ENCODE data around the gene CIART. TPM values are rescaled to one million over a fixed set of nuclear protein-coding genes. Genes with fewer than 3 reads are reported as not detected.
A peak's percentile ranks its signal among the peaks of the same experiment; 100 is the strongest.

CIART gene
- total and polyA plus RNA-seq, 4 donors: 0.51 to 7.1 (median 1.9) TPM

- peak within 1 kb of the TSS; percentile 98 for H3K27ac ChIP-seq (ENCODE audit: low read depth in 1 of 2, low read length in 2 of 2)
- peak; percentile 93 for DNase-seq (ENCODE audit: low spot score)
- H3K4me1 ChIP-seq (ENCODE audit: control insufficient read depth in 4 of 4, insufficient read depth in 4 of 4, low read length in 3 of 4): peaks cover 1 to 20% (median 6%) of the 10 kb centered on the region in 4 donors
- no peaks in the 10 kb centered on the region for H3K9me3 ChIP-seq (ENCODE audit: control insufficient read depth in 4 of 4, low read length in 3 of 4)
- no peaks in the 10 kb centered on the region for H3K27me3 ChIP-seq (ENCODE audit: control insufficient read depth in 4 of 4, insufficient read depth in 4 of 4, low read length in 3 of 4)
- peak within 1 kb of the TSS; percentile 86 to 97 (median 92) for H3K4me3 ChIP-seq (ENCODE audit: low read depth in 1 of 3, low read length in 3 of 3)
- WGBS: under 1% methylated on average over 33 of the region's 33 CpGs
- peak within 1 kb of the TSS; percentile 91 to 96 for H3K9ac ChIP-seq (ENCODE audit: low read depth in 1 of 2, low read length in 2 of 2)
- TF ChIP-seq, protein P1, sequence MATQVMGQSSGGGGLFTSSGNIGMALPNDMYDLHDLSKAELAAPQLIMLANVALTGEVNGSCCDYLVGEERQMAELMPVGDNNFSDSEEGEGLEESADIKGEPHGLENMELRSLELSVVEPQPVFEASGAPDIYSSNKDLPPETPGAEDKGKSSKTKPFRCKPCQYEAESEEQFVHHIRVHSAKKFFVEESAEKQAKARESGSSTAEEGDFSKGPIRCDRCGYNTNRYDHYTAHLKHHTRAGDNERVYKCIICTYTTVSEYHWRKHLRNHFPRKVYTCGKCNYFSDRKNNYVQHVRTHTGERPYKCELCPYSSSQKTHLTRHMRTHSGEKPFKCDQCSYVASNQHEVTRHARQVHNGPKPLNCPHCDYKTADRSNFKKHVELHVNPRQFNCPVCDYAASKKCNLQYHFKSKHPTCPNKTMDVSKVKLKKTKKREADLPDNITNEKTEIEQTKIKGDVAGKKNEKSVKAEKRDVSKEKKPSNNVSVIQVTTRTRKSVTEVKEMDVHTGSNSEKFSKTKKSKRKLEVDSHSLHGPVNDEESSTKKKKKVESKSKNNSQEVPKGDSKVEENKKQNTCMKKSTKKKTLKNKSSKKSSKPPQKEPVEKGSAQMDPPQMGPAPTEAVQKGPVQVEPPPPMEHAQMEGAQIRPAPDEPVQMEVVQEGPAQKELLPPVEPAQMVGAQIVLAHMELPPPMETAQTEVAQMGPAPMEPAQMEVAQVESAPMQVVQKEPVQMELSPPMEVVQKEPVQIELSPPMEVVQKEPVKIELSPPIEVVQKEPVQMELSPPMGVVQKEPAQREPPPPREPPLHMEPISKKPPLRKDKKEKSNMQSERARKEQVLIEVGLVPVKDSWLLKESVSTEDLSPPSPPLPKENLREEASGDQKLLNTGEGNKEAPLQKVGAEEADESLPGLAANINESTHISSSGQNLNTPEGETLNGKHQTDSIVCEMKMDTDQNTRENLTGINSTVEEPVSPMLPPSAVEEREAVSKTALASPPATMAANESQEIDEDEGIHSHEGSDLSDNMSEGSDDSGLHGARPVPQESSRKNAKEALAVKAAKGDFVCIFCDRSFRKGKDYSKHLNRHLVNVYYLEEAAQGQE (IDR thresholded peaks at IDR 0.05): peak; percentile 97
- TF ChIP-seq NR2F2 (IDR thresholded peaks at IDR 0.05) (no peak), SP1 (IDR thresholded peaks at IDR 0.05) (peak; percentile 95), RXRA (IDR thresholded peaks at IDR 0.05) (peak; percentile 45 to 57), RAD21 (IDR thresholded peaks at IDR 0.05) (peak; percentile 19 to 28), HNF4A (conservative IDR thresholded peaks at IDR 0.05) (peak; percentile 13 to 46), FOXA1 (IDR thresholded peaks at IDR 0.05) (no peak), EGR1 (IDR thresholded peaks at IDR 0.05; ENCODE audit: low read depth in 2 of 2) (peak in 1 of 2 donors; percentile 39), CTCF (IDR thresholded peaks at IDR 0.05; ENCODE audit: low read depth, low read length, missing input control) (peak; percentile 27), FOXA2 (IDR thresholded peaks at IDR 0.05) (peak; percentile 16), YY1 (IDR thresholded peaks at IDR 0.05) (peak; percentile 99), TAF1 (conservative IDR thresholded peaks at IDR 0.05) (peak; percentile 100), HNF4G (IDR thresholded peaks at IDR 0.05) (no peak), GABPA (IDR thresholded peaks at IDR 0.05 in 1 of 2, conservative IDR thresholded peaks at IDR 0.05 in 1 of 2) (peak in 1 of 2 donors; percentile 67), ATF3 (IDR thresholded peaks at IDR 0.05) (no peak)
- TF ChIP-seq, protein P2, sequence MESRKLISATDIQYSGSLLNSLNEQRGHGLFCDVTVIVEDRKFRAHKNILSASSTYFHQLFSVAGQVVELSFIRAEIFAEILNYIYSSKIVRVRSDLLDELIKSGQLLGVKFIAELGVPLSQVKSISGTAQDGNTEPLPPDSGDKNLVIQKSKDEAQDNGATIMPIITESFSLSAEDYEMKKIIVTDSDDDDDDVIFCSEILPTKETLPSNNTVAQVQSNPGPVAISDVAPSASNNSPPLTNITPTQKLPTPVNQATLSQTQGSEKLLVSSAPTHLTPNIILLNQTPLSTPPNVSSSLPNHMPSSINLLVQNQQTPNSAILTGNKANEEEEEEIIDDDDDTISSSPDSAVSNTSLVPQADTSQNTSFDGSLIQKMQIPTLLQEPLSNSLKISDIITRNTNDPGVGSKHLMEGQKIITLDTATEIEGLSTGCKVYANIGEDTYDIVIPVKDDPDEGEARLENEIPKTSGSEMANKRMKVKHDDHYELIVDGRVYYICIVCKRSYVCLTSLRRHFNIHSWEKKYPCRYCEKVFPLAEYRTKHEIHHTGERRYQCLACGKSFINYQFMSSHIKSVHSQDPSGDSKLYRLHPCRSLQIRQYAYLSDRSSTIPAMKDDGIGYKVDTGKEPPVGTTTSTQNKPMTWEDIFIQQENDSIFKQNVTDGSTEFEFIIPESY (IDR thresholded peaks at IDR 0.05): peak; percentile 69
- TF ChIP-seq, protein P3, sequence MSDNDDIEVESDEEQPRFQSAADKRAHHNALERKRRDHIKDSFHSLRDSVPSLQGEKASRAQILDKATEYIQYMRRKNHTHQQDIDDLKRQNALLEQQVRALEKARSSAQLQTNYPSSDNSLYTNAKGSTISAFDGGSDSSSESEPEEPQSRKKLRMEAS (IDR thresholded peaks at IDR 0.05): peak; percentile 68
- H3K36me3 ChIP-seq (ENCODE audit: control insufficient read depth in 4 of 4, insufficient read depth in 3 of 4, low read depth in 1 of 4, low read length in 3 of 4): no peaks in the 10 kb centered on the region
These were observed 46.3 kb upstream of the CIART start, which contains the start of gene ANP32E for GRCh38 chr1:150235852-150236613. ANP32E (minus strand) TSS chr1:150236112; CDS start chr1:150235786, 326 bp downstream.
